Ovary (tissue), 3 donors: ENCODE results near the gene RBM33.

Experiments
- CTCF ChIP-seq, 3 donors: fragments of 450-650 bp in 2 of 3; fragments of 200-600 bp in 1 of 3; IDR thresholded peaks; one replicate each; pipeline versions ENCODE4 v1.5.1 to v1.8.0; 2016 to 2022; ENCODE audit warnings: antibody characterized with exemption in 3 of 3, mild to moderate bottlenecking in 1 of 3
- EP300 ChIP-seq: sonication (generic); formaldehyde crosslinking; IDR thresholded peaks from one replicate; pipeline ENCODE4 v1.6.1; 2017; ENCODE audit warnings: antibody characterized with exemption
- POLR2A ChIP-seq: fragments of 450-650 bp; IDR thresholded peaks from one replicate; pipeline ENCODE4 v1.6.1; 2017; ENCODE audit warnings: antibody characterized with exemption, mild to moderate bottlenecking, moderate library complexity
- donor health status: DM: no; HTN: no; CAD: no.

- TF ChIP-seq CTCF (IDR thresholded peaks at IDR 0.05) (no peak), POLR2A (no peak), EP300 (no peak)
Measured at GRCh38 chr7:155647734-155648133, 3.3 kb downstream of the RBM33 start.
